22Rv1 (cell line): ENCODE results near the gene CEP63.
"Not testable (repeated sequence)": the region's sequence is repeated elsewhere in the genome, so short reads cannot be mapped to it uniquely, and the experiment has no call there.

Experiments
- CTCF ChIP-seq: fragments of 450-650 bp; IDR thresholded peaks from 2 replicates; pipeline ENCODE4 v1.5.1; 2017; ENCODE audit warnings: mild to moderate bottlenecking
- ZFX ChIP-seq: fragments of 450-650 bp; IDR thresholded peaks from 2 replicates; pipeline ENCODE4 v1.6.1; 2017; ENCODE audit warnings: antibody characterized with exemption, borderline replicate concordance

- TF ChIP-seq CTCF, ZFX: not testable (repeated sequence)
Measured at GRCh38 chr3:134594986-134595385, 109.1 kb downstream of the CEP63 start.
